ENCODE results near the gene NPIPA8.
"Not testable (repeated sequence)": the region's sequence is repeated elsewhere in the genome, so short reads cannot be mapped to it uniquely, and the experiment has no call there.

Gene NPIPA8

DNA sequence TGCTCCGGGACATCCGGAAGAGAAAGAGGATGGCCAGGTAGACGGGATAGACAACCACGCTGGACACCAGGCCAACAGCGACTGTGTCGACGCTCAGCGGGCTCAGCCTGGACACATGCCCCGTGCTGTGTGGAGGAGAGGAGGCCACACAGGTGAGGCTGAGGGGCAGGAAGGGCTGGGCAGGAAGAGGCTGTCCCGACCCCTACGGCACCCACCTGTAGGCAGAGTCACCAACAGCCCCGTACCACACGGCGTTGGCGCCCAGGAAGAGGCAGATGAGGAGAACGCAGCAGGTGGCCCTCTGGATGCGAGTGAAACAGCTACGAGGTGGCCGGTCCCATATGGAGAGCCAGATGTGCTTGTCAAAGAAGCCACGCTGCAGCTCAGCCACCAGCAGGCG is at the start of gene NPIPA8:
NPIPA8 (minus strand) TSS at position 101 of the 400 bp plus-strand sequence. CDS start 4,074 bp downstream, outside the sequence.
- not testable (repeated sequence) for H3K27me3 Mint-ChIP-seq, H3K4me3 Mint-ChIP-seq, H3K27ac Mint-ChIP-seq

DNA sequence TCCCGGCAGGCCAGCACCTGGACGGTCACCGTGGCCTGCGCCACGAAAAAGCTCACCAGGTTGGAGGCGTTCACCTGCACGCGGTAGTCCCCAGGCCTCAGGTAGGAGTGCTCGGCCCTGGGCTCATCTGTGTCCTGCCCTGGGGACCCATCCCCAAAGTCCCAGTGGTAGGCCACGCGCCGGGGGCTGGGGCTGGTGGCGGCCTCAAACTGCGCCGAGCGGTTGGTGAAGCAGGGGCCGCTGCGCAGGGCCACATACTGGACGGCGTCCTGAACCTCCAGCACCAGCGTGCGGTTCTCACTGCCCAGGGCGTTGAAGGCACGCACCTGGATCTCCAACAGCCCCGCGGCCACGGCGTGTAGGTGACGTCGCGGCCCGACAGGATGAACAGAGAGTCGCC is 48.7 kb upstream of the NPIPA8 start:
- not testable (repeated sequence) for H3K4me1 Mint-ChIP-seq

More for the DNA sequence above, at the start of gene NPIPA8:
- H3K36me3 Mint-ChIP-seq, H3K9me3 Mint-ChIP-seq, ATAC-seq, H3K4me1 Mint-ChIP-seq: not testable (repeated sequence)

DNA sequence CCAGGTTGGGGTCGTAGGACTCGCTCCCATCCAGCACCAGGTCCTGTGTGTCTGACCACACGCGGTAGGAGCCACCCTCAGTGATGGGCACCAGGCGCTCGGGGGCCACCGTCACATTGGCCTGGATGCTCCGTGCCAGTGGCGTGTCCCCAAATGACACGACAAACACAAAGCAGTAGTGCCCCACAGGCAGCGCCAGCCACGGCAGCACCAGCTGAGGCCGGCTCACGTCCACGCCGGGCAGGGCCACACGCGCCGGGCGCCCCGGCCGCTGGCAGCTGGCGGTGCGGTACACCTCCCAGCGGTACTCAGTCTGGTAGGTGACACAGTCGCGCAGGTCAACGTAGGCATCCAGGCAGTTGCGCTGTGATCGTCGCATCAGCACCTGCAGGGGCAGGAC is 48.3 kb upstream of the NPIPA8 start:
- not testable (repeated sequence) for H3K4me3 Mint-ChIP-seq, H3K4me1 Mint-ChIP-seq

More for the DNA sequence above, 48.7 kb upstream of the NPIPA8 start:
- H3K27ac Mint-ChIP-seq, H3K27me3 Mint-ChIP-seq, H3K36me3 Mint-ChIP-seq, H3K9me3 Mint-ChIP-seq, H3K4me3 Mint-ChIP-seq, ATAC-seq: not testable (repeated sequence)

DNA sequence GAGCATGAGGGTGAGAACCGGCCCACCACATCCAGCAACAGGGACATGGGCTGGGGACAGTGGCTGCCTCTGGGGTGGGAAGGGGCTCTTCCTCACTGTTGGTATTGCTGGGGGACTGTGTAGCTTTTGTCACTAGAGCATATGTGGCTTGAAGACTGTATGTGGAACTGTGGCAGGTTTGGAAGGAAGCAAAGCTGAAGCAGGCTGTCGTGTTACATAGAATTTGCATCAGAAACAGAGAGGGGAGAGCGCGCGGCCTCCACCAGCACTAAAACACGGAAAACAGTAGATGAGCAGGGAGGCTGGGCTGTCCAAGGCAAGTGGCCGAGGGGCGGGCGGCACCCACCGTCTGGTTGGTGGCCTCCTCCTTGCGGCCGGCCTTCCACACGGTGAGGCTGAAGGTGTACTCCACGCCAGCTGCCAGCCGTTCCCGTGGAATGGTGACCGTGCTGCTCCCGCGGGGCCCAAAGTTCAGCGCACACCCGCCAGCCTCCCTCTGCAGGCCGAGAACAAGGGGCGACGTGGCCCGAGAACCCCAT is 47.6 kb upstream of the NPIPA8 start:
- H3K4me1 Mint-ChIP-seq, H3K9me3 Mint-ChIP-seq, H3K4me3 Mint-ChIP-seq, H3K27ac Mint-ChIP-seq, H3K36me3 Mint-ChIP-seq, H3K27me3 Mint-ChIP-seq: not testable (repeated sequence)
- ATAC-seq, result peak; percentile 27

More for the DNA sequence above, 48.3 kb upstream of the NPIPA8 start:
- not testable (repeated sequence) for H3K9me3 Mint-ChIP-seq, H3K27me3 Mint-ChIP-seq, H3K27ac Mint-ChIP-seq, ATAC-seq, H3K36me3 Mint-ChIP-seq

DNA sequence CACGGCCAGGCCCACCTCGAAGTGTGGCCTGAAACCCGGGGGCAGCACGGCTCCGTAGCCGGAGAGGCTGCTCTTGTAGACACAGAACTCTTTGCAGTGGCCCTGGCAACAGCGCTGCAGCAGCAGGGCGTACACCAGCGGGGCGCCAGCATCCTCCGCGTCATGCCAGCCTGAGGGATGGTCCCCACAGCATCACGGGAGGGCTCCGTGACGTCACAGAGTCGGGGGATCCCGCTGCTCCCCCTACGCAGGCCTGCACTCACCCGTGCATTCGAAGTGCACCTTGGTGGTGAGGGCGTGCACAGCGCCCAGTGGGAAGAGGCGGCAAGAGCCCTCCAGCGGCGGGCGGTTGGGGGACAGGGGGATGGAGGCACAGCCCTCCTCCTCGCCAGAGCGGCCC is 46.2 kb upstream of the NPIPA8 start:
- not testable (repeated sequence) for H3K36me3 Mint-ChIP-seq, H3K27ac Mint-ChIP-seq, H3K4me1 Mint-ChIP-seq, H3K27me3 Mint-ChIP-seq, H3K9me3 Mint-ChIP-seq, H3K4me3 Mint-ChIP-seq, ATAC-seq

DNA sequence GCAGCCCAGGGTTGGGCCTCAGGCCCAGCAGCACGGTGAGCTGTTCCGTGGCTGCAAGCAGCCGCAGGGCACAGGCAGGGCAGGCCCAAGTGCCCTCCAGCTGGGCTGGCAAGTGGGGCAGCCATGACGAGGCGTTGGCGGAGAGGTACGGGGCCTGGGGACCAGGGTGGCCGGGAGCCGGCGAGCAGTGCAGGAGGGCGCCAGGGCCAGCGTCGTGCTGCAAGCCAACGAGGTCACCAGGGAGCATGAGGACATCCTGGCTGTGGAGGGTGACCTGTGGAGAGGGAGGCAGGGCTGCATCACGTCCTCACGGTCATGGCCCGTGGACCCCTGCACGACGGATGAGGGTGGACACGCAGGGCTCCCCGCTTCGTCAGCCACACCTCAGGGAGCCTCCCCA is 11.2 kb upstream of the NPIPA8 start:
- not testable (repeated sequence) for H3K4me1 Mint-ChIP-seq, H3K27ac Mint-ChIP-seq, ATAC-seq, H3K9me3 Mint-ChIP-seq, H3K36me3 Mint-ChIP-seq, H3K27me3 Mint-ChIP-seq, H3K4me3 Mint-ChIP-seq

DNA sequence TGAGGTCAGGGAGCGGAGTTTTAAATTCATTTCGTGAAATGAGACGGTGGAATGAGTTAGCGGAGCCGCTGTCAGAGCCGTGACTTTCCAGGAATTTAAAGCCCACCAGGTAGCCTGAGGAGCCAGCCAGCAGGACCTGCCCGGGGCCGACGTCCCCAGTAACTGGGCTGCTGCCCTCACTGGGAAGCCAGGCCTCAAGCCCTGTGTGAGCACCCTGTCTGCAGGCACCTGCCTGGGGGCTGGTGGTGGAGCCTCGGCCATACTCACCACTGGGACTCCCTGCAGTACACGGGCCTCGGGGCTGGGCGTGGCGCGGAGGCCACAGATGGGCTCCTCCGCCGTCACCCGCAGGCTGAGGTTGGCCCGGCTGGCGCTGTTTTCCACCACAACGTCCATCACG is 10.5 kb upstream of the NPIPA8 start:
- not testable (repeated sequence) for H3K9me3 Mint-ChIP-seq, H3K4me3 Mint-ChIP-seq, H3K36me3 Mint-ChIP-seq, H3K27me3 Mint-ChIP-seq, ATAC-seq, H3K4me1 Mint-ChIP-seq, H3K27ac Mint-ChIP-seq

DNA sequence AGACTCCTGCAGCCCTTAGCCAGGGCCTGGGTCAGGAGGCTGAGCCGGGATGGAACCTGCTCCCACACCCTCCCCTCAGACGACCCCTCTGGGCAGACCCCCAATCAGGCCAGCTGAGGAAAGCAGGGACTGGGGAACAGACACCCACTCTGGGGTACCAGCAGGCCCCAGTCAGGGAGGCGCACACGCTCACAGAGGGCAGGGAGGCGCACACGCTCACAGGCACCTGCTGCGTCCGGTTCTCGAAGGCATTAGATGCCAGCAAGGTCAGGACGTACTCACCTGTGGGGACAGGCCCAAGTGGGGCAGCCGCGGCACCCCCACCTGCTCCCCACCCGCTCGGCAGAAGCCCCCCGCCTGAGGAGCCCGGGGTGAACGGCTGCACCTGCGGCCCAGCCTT is 8.1 kb upstream of the NPIPA8 start:
- H3K4me3 Mint-ChIP-seq, H3K9me3 Mint-ChIP-seq, H3K36me3 Mint-ChIP-seq, ATAC-seq, H3K4me1 Mint-ChIP-seq, H3K27me3 Mint-ChIP-seq, H3K27ac Mint-ChIP-seq: not testable (repeated sequence)

DNA sequence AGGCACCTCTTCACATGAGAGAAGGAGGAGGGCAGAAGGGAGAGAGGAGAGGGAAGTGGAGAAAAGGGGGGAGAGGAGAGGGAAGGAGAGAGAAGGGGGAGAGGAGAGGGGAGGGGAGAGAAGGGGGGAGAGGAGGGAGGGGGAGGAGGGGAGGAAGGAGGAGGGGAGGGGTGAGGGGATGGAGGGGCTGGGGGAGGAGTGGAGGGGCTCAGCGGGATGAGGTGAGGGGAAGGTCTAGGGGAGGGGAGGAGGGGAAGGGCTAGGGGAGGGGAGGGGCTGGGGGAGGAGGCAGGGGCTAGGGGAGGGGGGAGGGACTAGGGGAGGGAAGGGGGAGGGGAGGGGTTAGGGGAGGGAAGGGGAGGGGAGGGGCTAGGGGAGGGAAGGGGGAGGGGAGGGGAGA is 5.5 kb upstream of the NPIPA8 start:
- H3K4me1 Mint-ChIP-seq, result not testable (repeated sequence)
- ATAC-seq, result peak; percentile 72

DNA sequence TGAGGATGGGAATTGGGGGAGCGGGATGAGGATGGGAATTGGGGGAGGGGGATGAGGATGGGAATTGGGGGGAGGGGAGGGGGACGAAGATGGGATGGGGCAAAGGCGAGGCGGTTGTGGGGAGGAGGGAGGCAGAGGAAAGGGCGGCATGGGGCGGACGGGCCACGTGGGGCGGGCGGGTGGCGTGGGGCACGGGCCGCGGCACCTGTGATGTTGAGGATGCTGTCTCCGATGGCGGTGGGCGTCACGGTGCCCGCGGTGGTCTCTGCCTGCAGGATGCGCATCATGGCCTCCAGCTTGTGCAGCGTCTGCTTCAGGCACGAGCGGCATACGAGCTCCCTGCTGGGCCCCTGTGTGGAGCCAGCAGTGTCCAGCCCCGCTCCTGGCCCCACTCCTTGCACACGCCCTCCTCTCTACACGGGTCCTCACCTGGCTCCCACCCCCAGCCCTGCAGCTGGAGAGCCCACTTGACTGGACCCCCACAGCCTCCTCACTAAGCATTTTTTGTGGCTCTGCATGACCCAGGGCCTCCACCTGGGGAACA is 5.0 kb upstream of the NPIPA8 start:
- not testable (repeated sequence) for H3K27me3 Mint-ChIP-seq, H3K4me1 Mint-ChIP-seq, H3K9me3 Mint-ChIP-seq, H3K27ac Mint-ChIP-seq, H3K4me3 Mint-ChIP-seq, H3K36me3 Mint-ChIP-seq
- peak; percentile 68 for ATAC-seq

More for the DNA sequence above, 5.5 kb upstream of the NPIPA8 start:
- H3K9me3 Mint-ChIP-seq, H3K27me3 Mint-ChIP-seq, H3K27ac Mint-ChIP-seq, H3K4me3 Mint-ChIP-seq, H3K36me3 Mint-ChIP-seq: not testable (repeated sequence)

DNA sequence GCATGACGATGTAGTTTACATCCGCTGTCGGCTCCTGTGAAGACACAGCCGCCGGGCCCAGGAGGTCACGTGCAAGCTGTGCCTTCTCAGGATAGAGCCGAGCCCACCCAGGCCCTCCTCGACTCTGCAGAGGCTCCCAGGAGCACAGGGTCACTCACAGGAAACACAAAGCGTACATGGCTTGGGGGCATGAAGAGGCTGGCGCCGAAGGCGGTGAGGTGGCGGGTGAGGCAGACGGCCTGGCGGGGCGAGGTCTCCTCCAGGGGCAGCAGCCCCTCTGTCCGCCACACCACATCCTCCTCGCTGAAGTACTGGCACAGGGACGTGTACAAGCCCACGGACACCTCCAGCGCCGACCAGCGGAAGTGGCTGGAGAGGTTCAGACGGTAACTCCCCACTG is 2.7 kb upstream of the NPIPA8 start:
- not testable (repeated sequence) for H3K27ac Mint-ChIP-seq, H3K4me3 Mint-ChIP-seq, ATAC-seq, H3K9me3 Mint-ChIP-seq, H3K4me1 Mint-ChIP-seq, H3K27me3 Mint-ChIP-seq, H3K36me3 Mint-ChIP-seq

DNA sequence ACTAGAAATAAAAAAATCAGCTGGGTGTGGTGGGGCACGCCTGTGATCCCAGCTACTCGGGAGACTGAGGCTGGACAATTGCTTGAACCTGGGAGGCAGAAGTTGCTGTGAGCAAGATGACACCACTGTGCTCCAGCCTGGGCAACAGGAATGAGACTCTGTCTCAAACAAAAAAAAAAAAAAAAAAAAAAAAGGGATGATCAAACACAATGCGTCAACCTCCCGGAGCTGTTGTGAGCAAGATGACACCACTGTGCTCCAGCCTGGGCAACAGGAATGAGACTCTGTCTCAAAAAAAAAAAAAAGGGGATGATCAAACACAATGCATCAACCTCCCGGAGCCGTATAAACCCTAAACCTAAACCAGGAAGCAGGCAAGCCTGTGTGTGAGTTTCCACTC is 24.7 kb downstream of the NPIPA8 start:
- not testable (repeated sequence) for ATAC-seq, H3K4me1 Mint-ChIP-seq, H3K36me3 Mint-ChIP-seq

DNA sequence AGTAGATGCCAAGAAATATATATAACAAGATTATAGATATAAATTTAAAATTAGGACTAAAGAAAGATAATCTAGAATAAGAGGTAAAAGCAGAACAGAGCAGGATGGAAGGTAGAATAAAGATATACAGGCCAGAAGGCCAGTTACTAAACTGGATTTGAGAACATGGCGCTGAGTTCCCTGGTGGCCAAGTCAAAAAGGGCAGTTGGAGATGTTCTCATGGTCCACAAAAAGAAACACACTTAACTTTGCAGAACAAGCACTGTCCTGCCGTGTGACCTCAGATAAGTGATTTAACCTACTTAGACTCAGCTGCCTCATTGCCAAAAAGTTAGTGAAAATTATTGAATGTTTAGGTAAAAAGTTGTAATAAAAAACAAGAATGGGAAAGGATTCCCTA is 27.4 kb downstream of the NPIPA8 start:
- H3K4me1 Mint-ChIP-seq, H3K27ac Mint-ChIP-seq, ATAC-seq, H3K36me3 Mint-ChIP-seq, H3K27me3 Mint-ChIP-seq, H3K9me3 Mint-ChIP-seq, H3K4me3 Mint-ChIP-seq: not testable (repeated sequence)

More for the DNA sequence above, 24.7 kb downstream of the NPIPA8 start:
- not testable (repeated sequence) for H3K9me3 Mint-ChIP-seq, H3K27ac Mint-ChIP-seq, H3K27me3 Mint-ChIP-seq, H3K4me3 Mint-ChIP-seq

DNA sequence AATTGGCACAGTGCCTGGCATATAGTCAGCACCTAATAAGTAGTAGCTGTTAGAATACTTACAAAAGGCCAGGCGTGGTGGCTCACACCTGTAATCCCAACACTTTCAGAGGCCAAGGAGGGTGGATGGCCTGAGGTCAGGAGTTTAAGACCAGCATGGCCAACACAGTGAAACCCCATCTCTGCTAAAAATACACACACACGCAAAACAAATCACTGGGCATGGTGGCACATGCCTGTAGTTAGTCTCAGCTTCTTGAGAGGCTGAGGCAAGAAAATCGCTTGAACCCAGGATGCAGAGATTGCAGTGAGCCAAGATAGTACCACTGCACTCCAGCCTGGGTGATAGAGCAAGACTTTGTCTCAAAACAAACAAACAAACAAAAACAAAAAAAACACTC is 29.3 kb downstream of the NPIPA8 start:
- H3K4me1 Mint-ChIP-seq, ATAC-seq, H3K36me3 Mint-ChIP-seq, H3K27me3 Mint-ChIP-seq, H3K9me3 Mint-ChIP-seq, H3K27ac Mint-ChIP-seq, H3K4me3 Mint-ChIP-seq: not testable (repeated sequence)

DNA sequence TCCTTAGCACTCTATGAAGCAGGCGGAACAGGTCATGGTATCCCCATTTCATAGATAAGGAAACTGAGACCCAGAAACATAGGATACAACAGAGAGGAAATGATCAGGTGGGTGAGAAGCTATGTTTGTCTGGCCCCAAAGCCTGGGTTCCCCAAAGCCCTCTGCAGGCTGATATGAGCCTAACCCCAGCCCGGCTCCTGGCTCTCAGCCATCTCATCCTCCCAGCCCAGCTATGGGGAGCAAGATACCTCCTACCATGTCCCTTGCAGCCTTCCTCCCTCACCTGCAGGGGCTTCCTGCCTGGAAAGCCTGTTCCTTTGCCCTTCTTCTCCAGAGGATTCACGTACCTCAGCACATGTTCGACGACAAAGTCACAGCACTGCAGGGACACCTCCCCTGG is 30.5 kb downstream of the NPIPA8 start:
- not testable (repeated sequence) for H3K4me1 Mint-ChIP-seq, H3K4me3 Mint-ChIP-seq, ATAC-seq, H3K27ac Mint-ChIP-seq, H3K27me3 Mint-ChIP-seq, H3K36me3 Mint-ChIP-seq, H3K9me3 Mint-ChIP-seq

DNA sequence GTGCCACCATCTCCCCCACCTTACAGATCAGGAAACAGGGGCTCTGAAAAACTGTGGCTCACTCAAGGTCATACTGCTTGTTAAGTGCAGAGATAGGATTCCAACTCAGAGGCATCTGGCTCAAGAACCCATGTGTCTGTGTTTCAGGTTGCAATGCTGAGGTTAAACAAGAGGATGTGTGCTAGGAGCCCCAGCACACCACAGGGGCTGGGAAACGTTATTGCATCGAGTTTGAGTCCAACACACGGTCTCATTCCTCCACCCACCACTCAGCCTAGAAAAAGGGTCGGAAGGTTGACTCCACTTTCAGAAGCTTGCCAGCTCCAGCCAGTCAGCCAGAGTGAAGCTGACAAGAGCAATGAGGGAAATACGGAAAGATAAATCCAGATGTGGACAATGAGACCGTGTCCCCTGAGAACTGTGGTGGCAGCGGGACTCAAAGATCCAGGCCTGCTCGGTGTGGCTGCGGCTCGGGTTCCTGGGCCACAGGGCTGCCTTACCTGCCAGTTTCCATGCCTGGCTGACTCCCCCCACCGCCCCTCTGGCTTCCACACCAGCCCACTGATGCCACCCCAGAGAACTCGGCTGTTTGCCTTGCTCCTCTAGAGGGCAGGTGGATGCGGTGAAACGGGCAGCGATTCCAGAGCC is 33.4 kb downstream of the NPIPA8 start:
- not testable (repeated sequence) for H3K27ac Mint-ChIP-seq, H3K9me3 Mint-ChIP-seq, ATAC-seq, H3K36me3 Mint-ChIP-seq, H3K27me3 Mint-ChIP-seq, H3K4me1 Mint-ChIP-seq, H3K4me3 Mint-ChIP-seq

Data from stimulated activated memory B cell treated with anti-CD40 and anti-IgM and Interleukin-4, amounts not matched to agents 10 μg/mL and 1 μg/mL and 100 μg/mL, for 72 hours (primary cell).